HG03135 (cell line): ENCODE measurements around the gene RAE1.

Source experiments
- ATAC-seq: cut with Tn5 transposase; IDR thresholded peaks from one replicate; pipeline ENCODE4 v1.9.1; 2021; ENCODE audit warnings: mild to moderate bottlenecking, moderate library complexity; ENCODE audit not compliant: unreplicated experiment

Gene RAE1

GRCh38 chr20:57398231-57398821, 47.3 kb downstream of the RAE1 start:
- ATAC-seq = peak; percentile 61

GRCh38 chr20:57398901-57399535, 48.0 kb downstream of the RAE1 start:
- no peak for ATAC-seq

DNA sequence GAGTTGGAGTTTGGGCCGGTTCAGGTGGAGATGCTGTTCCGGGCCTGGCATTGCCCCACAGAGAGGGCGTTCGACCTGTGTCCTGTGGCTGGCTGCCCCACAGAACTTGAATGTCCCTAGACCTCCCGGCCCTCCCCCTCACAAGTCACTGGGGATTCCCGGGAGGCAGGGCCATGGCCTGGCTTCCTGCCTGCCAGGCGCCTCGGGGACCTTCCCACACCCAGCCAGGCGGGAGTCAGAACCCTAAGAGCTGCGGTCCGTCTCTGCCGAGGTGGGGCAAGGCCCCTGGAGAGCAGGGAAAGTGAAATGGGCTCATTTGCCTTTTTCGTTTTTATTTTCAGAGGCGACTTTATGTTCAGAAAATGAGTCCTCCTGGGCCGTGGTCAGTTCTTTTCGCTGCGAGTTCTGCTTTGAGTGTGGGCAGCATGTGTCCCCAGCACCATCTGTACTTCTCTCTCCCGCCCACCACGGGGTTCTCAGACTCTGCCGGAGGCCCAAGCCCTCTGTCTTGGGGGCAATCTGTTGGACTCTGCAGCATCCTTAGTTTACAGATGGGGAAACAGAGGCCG, 48.6 kb downstream of the RAE1 start:
- no peak for ATAC-seq

DNA sequence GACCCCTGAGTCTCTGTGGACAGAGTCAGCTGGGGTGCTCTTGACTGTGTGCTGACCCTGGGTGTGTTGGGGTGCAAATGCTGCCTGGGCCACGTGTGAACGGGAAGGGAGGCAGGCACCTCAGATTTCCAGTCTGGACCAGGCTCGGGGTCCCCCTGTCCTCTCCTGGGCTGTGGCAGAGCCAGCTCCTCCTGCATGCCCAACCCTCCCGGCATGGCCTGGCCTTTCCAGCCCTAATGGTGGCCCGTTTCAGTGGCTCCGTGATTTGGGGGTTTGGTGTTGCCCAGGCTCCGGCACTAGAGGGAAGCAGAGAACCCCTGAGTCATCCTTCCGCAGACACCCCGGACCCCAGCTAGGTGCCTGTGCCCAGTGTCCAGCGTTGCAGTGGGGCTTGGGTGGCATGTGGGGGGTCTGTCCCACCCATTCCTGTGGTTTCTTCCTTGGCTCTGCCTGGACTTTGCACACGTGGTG, 49.2 kb downstream of the RAE1 start:
- no peak for ATAC-seq

DNA sequence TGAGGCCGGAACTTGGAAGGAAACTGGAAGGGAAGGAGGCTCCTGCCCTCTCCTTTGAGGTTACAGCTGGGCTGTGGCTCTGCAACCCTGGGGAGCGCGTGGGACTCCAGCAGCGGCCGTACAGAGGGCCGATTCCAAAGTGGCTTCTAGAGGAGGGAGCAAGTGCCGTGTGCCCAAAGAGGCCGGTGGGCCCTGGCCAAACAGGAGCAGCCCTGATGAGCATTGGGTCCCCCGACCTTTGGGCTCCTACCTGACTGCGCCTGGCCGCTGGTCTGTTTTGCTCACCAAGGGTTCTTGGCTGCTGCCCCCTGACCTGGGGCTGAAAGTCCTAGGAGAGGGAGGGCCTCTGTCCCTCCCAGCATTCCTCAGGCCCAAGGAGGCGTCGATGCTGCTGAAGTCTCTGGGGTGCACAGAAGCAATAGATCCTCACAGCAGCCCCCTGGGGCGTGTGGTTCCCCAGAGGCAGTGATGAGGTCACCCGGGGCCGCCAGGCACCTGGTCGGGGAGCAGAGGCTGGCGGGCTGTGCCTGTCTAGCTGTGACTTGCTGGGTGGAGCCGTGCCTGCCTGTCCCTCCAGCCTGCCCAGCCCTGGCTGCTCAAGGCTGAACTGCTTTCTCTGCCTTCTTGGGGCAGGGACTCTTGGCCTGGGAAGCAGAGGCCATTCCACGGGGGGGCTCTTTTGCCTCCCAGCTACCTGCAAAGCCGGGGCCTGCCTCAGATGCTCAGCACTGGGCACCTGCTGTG, 49.9 kb downstream of the RAE1 start:
- ATAC-seq = no peak

DNA sequence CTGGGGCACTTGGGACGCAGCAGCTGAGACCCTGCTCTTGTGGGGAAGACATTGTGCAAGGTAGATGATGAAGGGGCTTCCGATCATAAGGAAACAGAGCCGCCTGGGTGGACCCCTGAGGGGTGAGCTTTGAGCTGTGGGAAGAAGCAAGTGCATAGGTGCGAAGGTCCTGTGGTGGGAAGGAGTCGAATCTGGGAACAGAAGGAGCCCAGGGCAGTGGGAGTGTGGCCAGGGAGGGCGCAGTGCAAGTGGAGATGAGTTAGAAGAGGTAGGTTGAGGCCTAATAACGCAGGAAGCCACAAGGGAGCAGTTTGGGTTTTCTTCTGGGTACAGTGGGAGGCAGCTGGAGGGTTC, 50.5 kb downstream of the RAE1 start:
- no peak for ATAC-seq

DNA sequence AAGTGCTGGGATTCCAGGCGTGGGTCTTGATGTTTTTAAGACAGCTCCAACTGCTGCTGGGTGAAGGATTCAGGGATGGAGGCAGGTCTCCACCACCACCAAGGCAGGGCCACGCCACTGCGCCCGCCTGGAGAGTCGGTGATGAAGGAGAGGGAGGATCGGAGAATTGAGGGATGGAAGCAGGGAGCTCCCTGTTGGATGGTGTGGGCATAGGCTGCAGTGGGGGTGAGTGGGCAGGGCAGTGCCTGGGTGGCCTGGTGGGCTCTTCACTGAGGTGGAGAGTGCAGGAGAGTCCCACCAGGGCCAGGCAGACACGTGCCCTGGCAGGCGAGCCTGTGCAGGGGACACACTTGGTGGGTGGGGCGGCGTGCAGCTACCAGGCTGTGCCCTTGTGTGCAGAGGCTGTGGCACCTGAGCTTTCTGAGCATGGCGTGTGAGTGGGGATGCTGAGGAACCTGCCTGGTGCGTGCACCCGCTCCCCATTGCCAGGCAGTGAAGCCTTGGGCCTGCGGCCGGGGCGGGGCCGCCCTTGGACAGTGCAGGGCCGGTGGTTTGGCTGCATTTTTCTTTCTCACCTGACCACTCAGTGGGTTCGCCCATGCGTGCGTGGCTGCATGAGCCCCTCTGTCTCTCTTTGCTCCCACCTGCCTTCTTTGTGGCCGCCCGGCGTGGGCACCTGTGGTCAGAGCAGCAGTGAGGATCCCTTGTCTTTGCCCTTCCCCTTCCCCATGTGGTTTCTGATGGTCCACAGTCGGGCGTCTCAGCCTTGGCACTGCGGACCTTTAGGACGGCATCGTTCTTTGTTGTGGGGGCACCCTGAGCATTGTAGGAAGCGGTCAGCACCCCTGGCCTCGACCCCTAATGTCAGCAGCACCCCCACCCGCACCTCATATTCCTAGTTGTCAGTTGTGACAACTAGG, 51.4 kb downstream of the RAE1 start:
- no peak for ATAC-seq

GRCh38 chr20:57403216-57403615, 52.2 kb downstream of the RAE1 start:
- ATAC-seq = no peak

DNA sequence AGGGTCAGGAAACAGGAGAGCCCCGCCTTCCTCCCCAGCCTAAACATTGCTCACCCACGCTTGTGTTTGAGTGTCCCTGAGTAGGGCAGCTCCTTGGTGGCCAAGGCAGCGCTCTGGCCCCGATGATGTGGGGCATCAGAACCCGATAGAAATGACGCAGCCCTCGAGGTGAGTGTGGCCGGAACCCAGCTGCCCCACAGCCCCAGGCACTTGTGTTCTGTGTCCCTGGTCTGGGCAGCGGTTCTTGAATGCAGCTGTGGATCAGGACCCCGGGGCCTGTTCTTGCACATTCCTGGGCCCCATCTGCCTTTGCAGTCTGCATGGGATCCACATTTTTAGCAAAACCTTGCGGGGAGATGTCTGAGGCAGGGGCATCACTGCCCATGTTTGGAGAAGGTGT, 53.0 kb downstream of the RAE1 start:
- no peak for ATAC-seq

DNA sequence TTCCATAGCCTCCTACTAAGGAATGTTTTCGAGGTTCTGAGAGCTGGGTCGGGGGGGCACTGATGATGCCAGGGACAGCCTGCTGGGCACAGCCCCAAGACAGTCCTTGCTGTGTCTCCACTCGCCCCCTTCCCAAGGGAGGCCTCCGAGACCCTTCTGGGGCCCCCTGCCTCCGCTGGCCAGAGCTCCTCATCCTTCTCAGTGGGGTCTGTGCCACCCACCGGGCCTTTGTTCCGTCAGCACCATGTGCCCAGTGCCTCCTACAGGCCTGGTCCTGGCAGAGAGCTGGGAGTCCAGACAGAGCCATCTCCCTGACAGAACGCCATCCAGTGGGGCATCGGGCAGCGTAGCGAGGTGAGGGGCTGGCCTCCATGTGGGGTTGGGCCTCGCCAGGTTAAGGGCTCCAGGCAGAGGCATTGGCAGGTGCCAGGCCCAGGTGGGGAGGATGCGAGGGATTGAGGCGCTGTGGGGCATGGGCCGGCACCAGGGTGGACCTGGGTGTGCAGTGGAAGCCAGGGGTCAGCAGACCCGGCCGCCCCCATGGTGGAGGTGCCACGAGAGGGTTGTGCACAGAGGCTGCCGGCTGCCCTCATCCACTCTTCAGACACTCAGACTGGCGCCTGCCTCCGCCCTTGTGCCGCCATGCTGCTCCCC, 53.5 kb downstream of the RAE1 start:
- no peak for ATAC-seq

- no peak for ATAC-seq
These were observed 54.4 kb downstream of the RAE1 start for GRCh38 chr20:57405236-57406016.

DNA sequence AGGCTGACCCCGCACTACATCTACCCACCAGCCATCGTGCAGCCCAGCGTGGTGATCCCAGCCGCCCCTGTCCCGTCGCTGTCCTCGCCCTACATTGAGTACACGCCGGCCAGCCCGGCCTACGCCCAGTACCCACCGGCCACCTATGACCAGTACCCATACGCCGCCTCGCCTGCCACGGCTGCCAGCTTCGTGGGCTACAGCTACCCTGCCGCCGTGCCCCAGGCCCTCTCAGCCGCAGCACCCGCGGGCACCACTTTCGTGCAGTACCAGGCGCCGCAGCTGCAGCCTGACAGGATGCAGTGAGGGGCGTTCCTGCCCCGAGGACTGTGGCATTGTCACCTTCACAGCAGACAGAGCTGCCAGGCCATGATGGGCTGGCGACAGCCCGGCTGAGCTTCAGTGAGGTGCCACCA, 56.5 kb downstream of the RAE1 start:
- ATAC-seq = no peak

- no peak for ATAC-seq
These were observed 57.1 kb downstream of the RAE1 start for GRCh38 chr20:57408131-57408530.

- ATAC-seq = no peak
These were observed 57.6 kb downstream of the RAE1 start for GRCh38 chr20:57408536-57409233.

DNA sequence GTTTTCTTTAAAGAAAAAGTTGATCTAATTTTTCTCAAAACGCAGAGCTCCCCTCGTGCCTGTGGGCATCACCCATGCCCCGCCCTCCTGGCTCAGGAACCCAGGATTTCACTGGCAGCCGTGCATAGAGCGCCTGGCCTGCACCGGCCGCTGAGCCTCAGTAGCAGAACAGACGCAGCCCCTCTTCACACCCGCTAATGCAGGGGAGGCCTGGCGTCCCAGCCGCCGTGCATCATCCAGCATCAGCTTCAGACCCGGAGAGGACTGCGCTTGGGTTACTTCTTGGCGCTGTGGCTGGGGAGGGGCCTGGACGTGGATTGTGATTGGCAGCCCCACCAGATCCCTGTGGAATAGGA, 58.2 kb downstream of the RAE1 start:
- no peak for ATAC-seq

DNA sequence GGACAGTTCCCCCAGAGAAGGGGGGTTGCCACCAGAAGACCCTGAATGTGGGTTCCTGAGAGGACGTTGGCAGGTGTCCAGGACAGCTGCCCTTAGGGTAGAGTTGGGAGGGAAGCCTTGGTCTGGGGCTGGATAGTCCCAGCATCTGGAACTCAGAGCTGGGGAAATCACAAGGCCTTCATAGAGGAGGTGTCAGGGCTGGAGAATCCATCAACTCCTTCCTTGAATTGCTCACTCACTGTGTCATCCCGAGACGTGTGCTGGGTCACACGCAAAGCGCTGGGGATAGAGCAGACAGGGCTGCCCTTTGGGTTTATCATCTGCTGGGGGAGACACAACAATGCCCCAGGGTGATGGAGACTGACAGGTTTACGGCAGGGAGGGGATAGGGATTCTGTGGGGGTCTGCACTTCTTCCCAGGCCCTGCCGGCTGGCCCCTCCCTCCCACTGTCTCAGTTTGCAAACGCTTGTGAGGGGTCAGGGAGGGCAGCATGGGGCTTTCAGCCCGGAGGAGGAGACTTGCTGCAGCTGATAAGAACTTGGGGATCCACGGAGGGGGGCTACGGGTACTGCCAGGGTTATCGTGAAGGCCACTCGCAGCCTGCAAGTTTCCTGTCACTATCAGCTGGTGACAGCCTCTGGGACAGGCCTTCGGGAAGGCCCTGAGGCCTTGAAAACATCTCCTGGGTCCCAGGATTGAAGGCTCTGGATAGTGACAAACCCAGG, 58.8 kb downstream of the RAE1 start:
- ATAC-seq = no peak

DNA sequence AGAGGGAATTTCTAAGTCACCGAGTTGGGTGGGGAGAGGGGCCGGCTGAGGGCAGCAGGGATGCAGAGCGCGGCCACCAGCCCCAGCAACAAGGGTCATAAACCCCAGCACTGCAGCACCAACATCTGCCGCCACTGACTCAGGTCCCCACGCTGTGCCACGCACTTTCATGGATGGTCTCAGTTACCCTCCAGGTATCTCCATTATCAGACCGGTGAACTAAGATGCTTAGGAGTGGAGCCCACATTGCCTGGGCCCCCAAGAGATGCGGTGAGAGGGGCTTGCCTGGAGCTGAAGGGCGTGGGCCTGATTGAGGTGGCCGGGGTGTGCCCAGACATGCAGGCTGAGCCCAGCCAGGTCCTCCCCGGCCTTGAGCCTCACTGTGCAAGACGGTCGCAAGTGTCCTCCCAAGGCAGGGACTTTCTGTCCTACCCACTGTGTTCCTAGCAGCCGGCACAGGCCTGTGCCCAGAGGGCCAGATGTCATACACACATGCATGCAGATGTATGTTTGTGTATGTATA, 59.4 kb downstream of the RAE1 start:
- no peak for ATAC-seq

- no peak for ATAC-seq
These were observed 59.9 kb downstream of the RAE1 start for GRCh38 chr20:57410924-57411323.
